Measurements from ENCODE around the gene LRRC8C.

DNA sequence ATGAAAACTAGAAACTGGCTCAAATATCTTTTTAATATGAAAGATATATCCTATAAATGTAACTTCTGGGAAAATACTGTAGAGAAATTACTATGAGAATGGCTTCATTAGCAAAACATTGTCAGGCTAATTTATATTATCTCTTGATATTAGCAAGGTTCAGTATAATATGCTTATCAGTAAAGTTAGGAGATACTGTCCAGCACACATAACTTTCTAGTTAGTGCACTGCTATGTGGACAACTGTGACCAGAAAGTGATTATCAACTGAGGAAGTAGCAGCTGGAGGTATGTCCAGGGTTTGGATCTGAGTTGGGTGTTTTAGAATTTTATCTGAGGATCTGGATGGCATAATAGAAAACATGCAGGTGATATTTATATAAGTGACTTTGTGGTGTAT is 7.5 kb downstream of the LRRC8C start:
- TF ChIP-seq, protein P1, sequence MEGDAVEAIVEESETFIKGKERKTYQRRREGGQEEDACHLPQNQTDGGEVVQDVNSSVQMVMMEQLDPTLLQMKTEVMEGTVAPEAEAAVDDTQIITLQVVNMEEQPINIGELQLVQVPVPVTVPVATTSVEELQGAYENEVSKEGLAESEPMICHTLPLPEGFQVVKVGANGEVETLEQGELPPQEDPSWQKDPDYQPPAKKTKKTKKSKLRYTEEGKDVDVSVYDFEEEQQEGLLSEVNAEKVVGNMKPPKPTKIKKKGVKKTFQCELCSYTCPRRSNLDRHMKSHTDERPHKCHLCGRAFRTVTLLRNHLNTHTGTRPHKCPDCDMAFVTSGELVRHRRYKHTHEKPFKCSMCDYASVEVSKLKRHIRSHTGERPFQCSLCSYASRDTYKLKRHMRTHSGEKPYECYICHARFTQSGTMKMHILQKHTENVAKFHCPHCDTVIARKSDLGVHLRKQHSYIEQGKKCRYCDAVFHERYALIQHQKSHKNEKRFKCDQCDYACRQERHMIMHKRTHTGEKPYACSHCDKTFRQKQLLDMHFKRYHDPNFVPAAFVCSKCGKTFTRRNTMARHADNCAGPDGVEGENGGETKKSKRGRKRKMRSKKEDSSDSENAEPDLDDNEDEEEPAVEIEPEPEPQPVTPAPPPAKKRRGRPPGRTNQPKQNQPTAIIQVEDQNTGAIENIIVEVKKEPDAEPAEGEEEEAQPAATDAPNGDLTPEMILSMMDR (IDR thresholded peaks at IDR 0.05; ENCODE audit: low read depth, low read length, poor library complexity, severe bottlenecking): no peak
- TF ChIP-seq EZH2phosphoT487 (IDR thresholded peaks at IDR 0.05; ENCODE audit: borderline replicate concordance, low read length): no peak

Measured in DOHH2 (cell line).